Naive thymus-derived CD8-positive, alpha-beta T cell (primary cell): ENCODE measurements around the gene TSPAN9. TPM values are rescaled to one million over a fixed set of nuclear protein-coding genes. Genes with fewer than 3 reads are reported as not detected.

Experiments
- ATAC-seq, 2 donors: fragments of 150-1000 bp; cut with Tn5 transposase in 1 of 2; sonication (Bioruptor Pico), chemical (Tn5 transposase) in 1 of 2; 1 replicate in 1 of 2; 2 replicates in 1 of 2; pipeline ENCODE4 v1.10.0; 2021; ENCODE audit warnings: mild to moderate bottlenecking in 2 of 2, moderate library complexity in 2 of 2
- POLR2A ChIA-PET: fragments of 350-600 bp; sonication (Branson Sonifier 250); formaldehyde crosslinking; loops from one replicate; lab custom pipeline; 2021; ENCODE audit warnings: antibody characterized with exemption; lab: Charles Lee
- DNase-seq, 10 donors: peaks; one replicate each; pipeline versions ENCODE4 v3.0.0 to v3.0.0-alpha.2; 2020 to 2022
- H3K27ac Mint-ChIP-seq, 10 donors: one replicate each; pipeline ENCODE4 v1.8.0; 2020 to 2022; ENCODE audit warnings: mild to moderate bottlenecking in 10 of 10, mixed read lengths in 10 of 10, moderate library complexity in 4 of 10, inconsistent platforms in 1 of 10
- H3K27me3 Mint-ChIP-seq, 5 donors: one replicate each; pipeline ENCODE4 v1.8.0; 2021 to 2022; ENCODE audit warnings: mixed read lengths in 5 of 5
- H3K36me3 Mint-ChIP-seq, 3 donors: one replicate each; pipeline ENCODE4 v1.8.0; 2020 to 2022; ENCODE audit warnings: mixed read lengths in 3 of 3, mild to moderate bottlenecking in 2 of 3, inconsistent platforms in 1 of 3
- H3K4me1 Mint-ChIP-seq, 4 donors: one replicate each; pipeline ENCODE4 v1.8.0; 2021 to 2022; ENCODE audit warnings: mixed read lengths in 4 of 4
- H3K4me3 Mint-ChIP-seq, 10 donors: one replicate each; pipeline ENCODE4 v1.8.0; 2020 to 2022; ENCODE audit warnings: mild to moderate bottlenecking in 10 of 10, mixed read lengths in 10 of 10, moderate library complexity in 6 of 10, inconsistent platforms in 1 of 10
- H3K9me3 Mint-ChIP-seq, 9 donors: one replicate each; pipeline ENCODE4 v1.8.0; 2020 to 2022; ENCODE audit warnings: mixed read lengths in 9 of 9, mild to moderate bottlenecking in 3 of 9, inconsistent platforms in 1 of 9, moderate library complexity in 1 of 9
- polyA plus RNA-seq, 3 donors: library from polyadenylated mRNA; unstranded; fragments of 300-500 nt; fragmentation: Illumina TruSeq; gene quantifications; one replicate each; pipeline ENCODE4 v1.2.3, GENCODE V29; 2021
- total RNA-seq, 8 experiments: library from RNA in 2 of 8; stranded (reverse) in 2 of 8; gene quantifications; one replicate each; pipeline ENCODE4 v1.2.3 and lab custom pipeline; 2021 to 2026

Gene TSPAN9
- total and polyA plus RNA-seq, 5 experiments from 2014 or later, result 0.65 to 1.2 TPM; not detected in 3

DNA sequence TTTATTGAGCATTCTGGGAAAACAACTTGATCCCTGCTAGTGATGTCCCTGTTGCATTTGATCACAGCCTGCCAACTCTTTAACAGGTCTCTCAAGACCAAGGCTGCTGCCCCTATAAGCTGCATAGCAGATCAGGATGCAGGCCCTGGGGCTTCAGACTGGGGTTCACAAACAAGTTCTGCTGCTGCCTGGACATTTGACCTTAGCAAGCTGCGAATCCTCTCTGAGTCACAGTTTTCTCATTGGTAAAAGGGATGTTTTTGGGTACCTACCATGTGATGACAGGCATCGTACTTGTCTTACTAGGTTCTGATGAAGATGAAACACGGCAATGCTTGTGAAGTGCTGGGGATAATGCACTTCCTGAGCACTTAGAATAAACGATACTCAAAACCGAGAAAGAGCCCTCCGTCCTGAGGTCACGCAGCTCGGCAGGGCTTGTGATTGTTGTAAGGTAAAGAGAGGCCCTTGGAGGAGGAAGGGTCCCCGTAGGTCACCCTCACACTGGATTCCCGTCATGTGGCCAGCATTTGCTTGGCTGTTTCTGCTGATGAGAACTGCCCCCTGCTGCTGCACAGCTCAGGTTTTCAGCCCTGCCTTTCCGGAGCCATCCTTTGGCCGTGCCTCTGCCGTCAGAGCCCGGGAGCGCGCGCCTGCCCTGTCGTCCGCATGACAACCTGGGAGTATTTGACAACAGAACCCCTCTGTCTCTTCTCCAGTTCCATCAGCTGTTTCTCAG, 39.1 kb downstream of the TSPAN9 start:
- Mint-ChIP-seq H3K27me3 (peaks cover 3 to 22% (median 16%) of the 10 kb centered on the region in 5 donors), H3K9me3 (no peaks in the 10 kb centered on the region), H3K36me3 (no peaks in the 10 kb centered on the region), H3K4me3 (no peak overlapping the region), H3K27ac (no peak overlapping the region), H3K4me1 (peaks cover 12 to 26% (median 20%) of the 10 kb centered on the region in 4 donors)
- DNase-seq, result no peak
- POLR2A ChIA-PET, result no interaction called here
- no peak for ATAC-seq

GRCh38 chr12:3117144-3117581, 40.0 kb downstream of the TSPAN9 start:
- ATAC-seq (no peak), DNase-seq (no peak)
- Mint-ChIP-seq H3K9me3 (no peaks in the 10 kb centered on the region), H3K27me3 (peaks cover 3 to 22% (median 16%) of the 10 kb centered on the region in 5 donors), H3K27ac (no peak overlapping the region), H3K36me3 (no peaks in the 10 kb centered on the region), H3K4me1 (peaks cover 12 to 26% (median 20%) of the 10 kb centered on the region in 4 donors), H3K4me3 (no peak overlapping the region)
- POLR2A ChIA-PET, result no interaction called here

DNA sequence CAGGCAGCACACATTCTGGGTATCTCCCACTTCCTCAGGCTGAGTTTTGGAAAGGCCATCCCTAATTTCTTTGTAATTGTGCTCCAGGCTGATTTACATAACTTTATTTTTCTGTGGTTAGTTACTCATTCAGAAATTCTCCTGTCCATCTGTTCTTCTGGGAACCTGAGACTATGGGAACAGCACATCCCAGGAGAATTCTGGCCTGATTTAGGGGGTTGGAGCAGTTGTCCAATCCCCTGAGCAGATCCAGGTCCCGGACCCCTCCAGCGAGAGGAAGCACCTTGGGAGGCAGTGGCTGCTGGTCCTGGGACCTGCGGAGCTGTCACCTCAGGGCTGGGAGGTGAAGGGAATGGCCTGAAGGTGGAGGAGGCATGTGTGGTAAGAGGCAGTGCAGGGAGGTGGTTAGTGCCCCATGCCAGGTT, 40.4 kb downstream of the TSPAN9 start:
- H3K4me3 Mint-ChIP-seq, result no peak overlapping the region
- POLR2A ChIA-PET, result no interaction called here
- H3K27ac Mint-ChIP-seq, result no peak overlapping the region
- H3K36me3 Mint-ChIP-seq, result no peaks in the 10 kb centered on the region
- DNase-seq (peak in 1 of 10 donors; percentile 28), ATAC-seq (no peak)
- H3K27me3 Mint-ChIP-seq, result peaks cover 3 to 22% (median 16%) of the 10 kb centered on the region in 5 donors
- H3K4me1 Mint-ChIP-seq, result peaks cover 12 to 26% (median 20%) of the 10 kb centered on the region in 4 donors
- H3K9me3 Mint-ChIP-seq, result no peaks in the 10 kb centered on the region

DNA sequence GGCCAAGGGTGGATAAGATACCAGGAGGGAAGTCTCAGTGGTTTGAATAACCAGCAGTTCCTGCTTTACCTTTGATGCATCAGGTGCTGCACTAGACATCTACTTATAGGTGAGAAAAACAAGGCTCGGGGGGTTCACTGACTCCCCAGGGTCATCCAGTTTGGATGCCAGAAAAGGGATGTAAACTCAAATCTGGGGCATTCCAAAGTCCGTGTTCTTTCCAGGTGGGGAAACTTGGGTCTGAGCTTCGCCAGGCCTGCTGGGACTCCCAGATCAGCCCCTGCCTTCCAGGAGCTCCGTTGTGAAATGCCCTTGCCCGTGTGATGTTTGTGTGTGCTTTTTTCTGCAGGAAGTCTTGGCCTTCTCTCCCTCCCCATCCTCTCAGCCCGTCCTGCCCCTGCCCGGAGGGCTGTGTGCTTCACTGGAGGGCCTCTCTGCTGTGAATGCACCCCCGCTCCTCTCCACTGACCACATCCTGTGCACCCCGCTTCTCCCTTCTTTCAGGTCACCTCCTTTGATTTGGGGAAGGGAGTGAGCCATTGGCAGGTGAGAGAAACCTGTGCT, 42.1 kb downstream of the TSPAN9 start:
- H3K4me1 Mint-ChIP-seq, result peaks cover 12 to 26% (median 20%) of the 10 kb centered on the region in 4 donors
- peak overlapping the region in 1 of 10 donors; percentile 40 for H3K27ac Mint-ChIP-seq
- H3K27me3 Mint-ChIP-seq, result peaks cover 3 to 19% (median 14%) of the 10 kb centered on the region in 5 donors

DNA sequence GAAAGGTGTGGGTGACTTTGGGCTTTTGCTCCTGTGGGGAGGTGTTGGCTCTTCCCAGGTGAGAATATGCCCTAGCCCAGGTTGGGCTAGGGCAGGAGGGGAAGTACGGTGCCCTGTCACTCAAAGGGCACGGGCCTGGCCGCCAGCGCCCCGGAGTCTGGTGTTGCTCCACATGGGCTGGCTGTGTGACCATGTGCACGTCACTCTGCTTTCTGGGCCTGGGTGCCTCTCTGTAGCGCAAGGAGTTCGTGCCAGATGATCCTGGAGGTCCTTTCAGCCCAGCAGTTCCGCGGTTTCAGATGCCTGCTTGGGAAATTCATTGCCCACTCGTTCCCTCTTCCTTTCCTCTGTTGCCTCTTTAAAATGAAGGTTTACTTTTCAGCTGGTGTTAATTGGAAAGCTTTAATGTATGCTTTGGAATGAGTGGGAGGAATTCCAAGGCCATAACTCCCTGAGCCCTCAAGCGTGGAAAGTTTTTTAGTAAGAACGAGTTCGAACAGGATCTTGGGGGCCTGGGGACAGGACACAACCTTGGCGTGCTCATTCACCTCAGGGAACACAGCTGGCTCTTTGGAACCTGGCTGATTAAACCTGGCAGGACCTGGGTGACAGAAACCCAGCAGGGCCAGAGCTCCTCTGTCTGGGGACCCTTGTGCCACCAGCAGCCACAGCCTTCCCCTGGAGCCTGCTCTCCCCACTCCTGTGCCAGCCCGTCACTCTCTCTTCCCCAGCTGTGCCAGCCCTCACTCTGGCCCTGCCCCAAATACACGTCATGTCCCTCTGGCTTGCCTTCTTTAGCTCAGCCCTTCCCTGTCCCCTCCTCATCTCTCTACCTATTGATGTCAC, 42.8 kb downstream of the TSPAN9 start:
- Mint-ChIP-seq H3K36me3 (peaks cover 0 to 5% (median 0%) of the 10 kb centered on the region in 3 donors), H3K9me3 (peaks cover 0 to 4% (median 0%) of the 10 kb centered on the region in 9 donors), H3K4me3 (peak overlapping the region in 3 of 10 donors; percentile 29 to 57 (median 38)), H3K27me3 (peaks cover 3 to 18% (median 13%) of the 10 kb centered on the region in 5 donors), H3K27ac (peak overlapping the region in 3 of 10 donors; percentile 33 to 60 (median 40)), H3K4me1 (peaks cover 12 to 26% (median 20%) of the 10 kb centered on the region in 4 donors)
- ATAC-seq (no peak), DNase-seq (no peak)
- POLR2A ChIA-PET, result no interaction called here

More for the DNA sequence above, 42.1 kb downstream of the TSPAN9 start:
- Mint-ChIP-seq H3K9me3 (peaks cover 0 to 4% (median 0%) of the 10 kb centered on the region in 9 donors), H3K4me3 (peak overlapping the region in 3 of 10 donors; percentile 29 to 45 (median 38)), H3K36me3 (peaks cover 0 to 5% (median 0%) of the 10 kb centered on the region in 3 donors)
- DNase-seq (no peak), ATAC-seq (peak in 1 of 2 donors; percentile 44)
- POLR2A ChIA-PET, result no interaction called here

DNA sequence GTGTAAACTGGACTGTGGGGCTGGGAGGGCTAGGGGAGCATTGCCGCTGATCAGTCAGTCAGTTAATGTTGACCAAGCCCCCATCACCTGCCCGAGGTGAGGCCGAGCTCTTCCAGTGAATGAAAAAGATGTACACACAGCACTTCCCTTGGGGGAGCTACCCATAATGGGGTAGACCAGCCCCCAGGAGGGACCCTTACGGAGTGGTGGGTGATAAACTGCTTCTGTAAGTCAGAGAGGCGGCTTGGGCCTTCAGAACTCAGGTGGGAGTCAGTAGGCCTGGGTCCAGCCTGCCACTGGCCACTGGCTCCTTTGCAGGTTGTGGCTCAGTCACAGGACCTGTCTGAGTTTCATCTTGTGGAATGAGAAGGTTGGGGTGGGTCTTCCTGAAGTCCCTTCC, 43.5 kb downstream of the TSPAN9 start:
- H3K4me1 Mint-ChIP-seq, result peaks cover 12 to 26% (median 20%) of the 10 kb centered on the region in 4 donors
- POLR2A ChIA-PET, result no interaction called here
- H3K36me3 Mint-ChIP-seq, result peaks cover 0 to 8% (median 0%) of the 10 kb centered on the region in 3 donors
- ATAC-seq (no peak), DNase-seq (peak in 1 of 10 donors; percentile 23)
- peak overlapping the region in 2 of 10 donors; percentile 29 to 57 for H3K4me3 Mint-ChIP-seq
- H3K9me3 Mint-ChIP-seq, result peaks cover 0 to 4% (median 0%) of the 10 kb centered on the region in 9 donors
- peaks cover 0 to 17% (median 12%) of the 10 kb centered on the region in 5 donors for H3K27me3 Mint-ChIP-seq
- H3K27ac Mint-ChIP-seq, result peak overlapping the region in 1 of 10 donors; percentile 60

DNA sequence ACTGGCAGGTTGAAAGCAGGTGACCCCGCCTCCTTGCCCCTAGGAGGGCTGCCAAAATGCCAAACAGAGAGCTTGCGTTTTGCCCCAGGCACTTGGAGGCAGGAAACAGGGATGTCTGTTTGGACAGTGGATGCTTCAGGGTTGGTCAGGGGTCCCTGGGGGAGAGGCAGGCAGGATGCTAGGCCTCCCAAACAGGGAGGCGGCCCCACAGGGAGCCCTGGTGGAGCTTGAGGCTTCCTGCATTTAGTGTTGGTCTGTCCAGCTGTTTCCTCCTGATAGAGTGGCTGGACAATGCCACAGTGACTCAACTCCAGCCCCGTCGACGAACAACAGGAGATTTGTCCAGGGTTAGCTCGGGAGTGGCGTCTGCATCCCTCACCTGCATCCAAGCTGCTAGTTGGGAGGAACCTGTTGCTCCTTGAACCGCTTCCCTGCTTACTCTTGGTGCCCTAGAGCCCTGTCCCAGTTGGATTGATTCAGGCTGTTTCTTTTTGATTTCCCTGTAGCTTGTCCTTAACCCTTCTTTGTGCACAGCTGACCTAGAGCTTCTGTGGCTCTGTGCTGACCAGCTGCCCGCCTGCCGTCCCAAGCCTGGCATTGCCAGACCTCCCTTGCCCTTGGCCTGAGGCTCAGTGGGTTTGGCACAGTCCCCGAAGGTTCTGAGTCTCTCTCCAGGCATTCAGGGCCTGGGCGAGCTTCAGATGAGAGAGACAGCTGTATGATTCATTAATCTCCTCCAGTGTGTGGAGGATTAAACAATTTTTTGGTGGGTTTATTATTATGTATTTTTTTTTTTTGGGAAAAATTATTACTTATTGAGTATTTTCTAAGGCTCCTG, 45.9 kb downstream of the TSPAN9 start:
- Mint-ChIP-seq H3K4me3 (no peak overlapping the region), H3K27ac (peak overlapping the region in 1 of 10 donors; percentile 34), H3K4me1 (peaks cover 10 to 26% (median 20%) of the 10 kb centered on the region in 4 donors), H3K9me3 (peaks cover 0 to 8% (median 1%) of the 10 kb centered on the region in 9 donors), H3K27me3 (peaks cover under 1 to 20% (median 8%) of the 10 kb centered on the region in 5 donors), H3K36me3 (peaks cover 0 to 15% (median 0%) of the 10 kb centered on the region in 3 donors)
- ATAC-seq (no peak), DNase-seq (peak in 1 of 10 donors; percentile 16)
- POLR2A ChIA-PET, result interaction anchor here (0.6 kb wide), 1 partner anchor 41 kb away, joined by 3 read pairs; no protein-coding TSS in a partner anchor

DNA sequence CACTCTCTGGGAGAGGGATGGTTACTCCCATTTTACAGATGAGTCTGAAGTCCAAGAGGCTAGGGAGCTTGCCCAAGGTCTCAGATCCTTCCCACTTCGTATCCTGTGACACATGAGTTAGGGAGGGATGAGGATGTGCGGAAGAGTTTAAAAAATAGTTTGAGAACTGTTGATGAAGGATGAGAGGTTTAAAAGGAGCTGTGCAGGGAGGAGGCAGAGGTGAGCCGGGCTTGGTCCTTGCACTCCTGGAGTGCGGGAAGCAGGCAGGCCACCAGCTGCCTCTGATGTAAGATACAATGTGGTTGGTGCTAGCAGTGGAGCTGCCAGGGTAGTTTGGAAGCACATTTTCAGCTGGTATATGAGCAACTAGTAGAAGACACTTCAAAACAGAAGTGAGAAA, 46.5 kb downstream of the TSPAN9 start:
- POLR2A ChIA-PET, result no interaction called here
- Mint-ChIP-seq H3K27ac (no peak overlapping the region), H3K4me3 (no peak overlapping the region), H3K36me3 (peaks cover 0 to 15% (median 0%) of the 10 kb centered on the region in 3 donors), H3K9me3 (peaks cover 0 to 8% (median 2%) of the 10 kb centered on the region in 9 donors), H3K4me1 (peaks cover 10 to 23% (median 18%) of the 10 kb centered on the region in 4 donors), H3K27me3 (peaks cover under 1 to 20% (median 11%) of the 10 kb centered on the region in 5 donors)
- peak in 1 of 10 donors; percentile 4 for DNase-seq
- ATAC-seq, result no peak

DNA sequence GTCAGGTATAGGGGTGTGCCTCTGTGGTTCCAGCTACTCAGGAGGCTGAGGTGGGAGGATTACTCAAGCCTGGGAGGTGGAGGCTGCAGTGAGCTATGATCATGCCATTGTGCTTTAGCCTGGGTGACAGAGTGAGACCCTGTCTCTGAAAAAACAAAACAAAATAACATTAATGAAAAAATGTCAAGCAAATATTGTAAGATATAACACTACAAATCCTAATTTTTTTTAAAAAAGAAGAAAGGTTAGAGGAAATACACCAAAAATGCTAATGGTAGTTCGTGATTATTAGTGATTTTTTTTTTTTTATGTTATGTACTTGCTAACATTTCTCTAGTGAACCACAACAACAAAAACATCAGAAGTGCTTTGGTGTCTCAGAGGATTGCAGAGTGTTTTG, 47.7 kb downstream of the TSPAN9 start:
- peaks cover 0 to 12% (median 5%) of the 10 kb centered on the region in 9 donors for H3K9me3 Mint-ChIP-seq
- POLR2A ChIA-PET, result no interaction called here
- H3K27ac Mint-ChIP-seq, result no peak overlapping the region
- no peak for ATAC-seq
- no peak overlapping the region for H3K4me3 Mint-ChIP-seq
- H3K27me3 Mint-ChIP-seq, result peaks cover 12 to 26% (median 18%) of the 10 kb centered on the region in 5 donors
- H3K36me3 Mint-ChIP-seq, result peaks cover 0 to 15% (median 0%) of the 10 kb centered on the region in 3 donors
- DNase-seq, result no peak
- peaks cover 12 to 21% (median 18%) of the 10 kb centered on the region in 4 donors for H3K4me1 Mint-ChIP-seq

- POLR2A ChIA-PET, result no interaction called here
- ATAC-seq (no peak), DNase-seq (no peak)
- H3K36me3 Mint-ChIP-seq, result peaks cover 0 to 15% (median 0%) of the 10 kb centered on the region in 3 donors
- H3K27ac Mint-ChIP-seq, result no peak overlapping the region
- peaks cover 19 to 27% (median 26%) of the 10 kb centered on the region in 5 donors for H3K27me3 Mint-ChIP-seq
- peaks cover 0 to 12% (median 5%) of the 10 kb centered on the region in 9 donors for H3K9me3 Mint-ChIP-seq
- peaks cover 14 to 21% (median 19%) of the 10 kb centered on the region in 4 donors for H3K4me1 Mint-ChIP-seq
- no peak overlapping the region for H3K4me3 Mint-ChIP-seq
Observed at GRCh38 chr12:3125674-3126073, 48.5 kb downstream of the TSPAN9 start.

DNA sequence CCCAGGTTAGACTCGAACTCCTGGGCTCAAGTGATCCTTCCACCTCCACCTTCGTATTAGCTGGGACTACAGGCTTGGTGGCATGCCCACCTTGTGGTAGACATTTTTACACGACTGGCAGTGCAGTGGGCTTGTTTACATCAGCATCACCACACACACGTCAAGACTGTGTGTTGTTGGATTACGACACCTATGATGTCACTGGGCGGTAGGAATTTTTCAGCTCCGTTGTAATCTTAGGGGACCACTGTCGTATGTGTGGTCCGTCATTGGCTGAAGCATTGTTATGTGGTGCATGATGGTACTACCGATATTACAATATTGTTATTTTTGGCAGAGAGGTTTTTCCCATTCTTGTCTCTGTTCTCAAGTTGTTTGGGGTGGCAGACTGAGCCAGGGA, 50.7 kb downstream of the TSPAN9 start:
- DNase-seq (no peak), ATAC-seq (no peak)
- Mint-ChIP-seq H3K4me3 (no peak overlapping the region), H3K27ac (no peak overlapping the region), H3K36me3 (peaks cover 0 to 15% (median 0%) of the 10 kb centered on the region in 3 donors), H3K27me3 (peaks cover 29 to 48% (median 41%) of the 10 kb centered on the region in 5 donors), H3K4me1 (peaks cover 17 to 22% (median 22%) of the 10 kb centered on the region in 4 donors), H3K9me3 (peaks cover 0 to 12% (median 5%) of the 10 kb centered on the region in 9 donors)
- POLR2A ChIA-PET, result no interaction called here
